Mesendoderm (in vitro differentiated cells): Measurements from ENCODE around the gene WDTC1.

ENCODE experiments used
- DNase-seq: peaks from one replicate; pipeline ENCODE4 v3.0.0; 2013
- H2AK5ac ChIP-seq: 2 replicates; pipeline ENCODE4 v1.6.1; 2013; ENCODE audit warnings: low read length, inconsistent platforms
- H2BK120ac ChIP-seq: 2 replicates; pipeline ENCODE4 v1.6.1; 2013; ENCODE audit warnings: low read depth, mild to moderate bottlenecking, low read length, moderate library complexity, mixed read lengths
- H2BK15ac ChIP-seq: replicated peaks from 2 replicates; pipeline ENCODE4 v1.6.1; 2013; ENCODE audit warnings: low read depth, mild to moderate bottlenecking, moderate library complexity
- H2BK5ac ChIP-seq: 2 replicates; pipeline ENCODE4 v1.6.1; 2013; ENCODE audit warnings: low read length, inconsistent platforms
- H3K18ac ChIP-seq: 2 replicates; pipeline ENCODE4 v1.6.1; 2013; ENCODE audit warnings: mild to moderate bottlenecking, low read length, mixed read lengths
- H3K23ac ChIP-seq: one replicate; pipeline ENCODE4 v1.6.1; 2013; ENCODE audit warnings: low read length
- H3K27ac ChIP-seq: 2 replicates; pipeline ENCODE4 v1.5.1; 2013; ENCODE audit warnings: low read depth, mild to moderate bottlenecking, inconsistent platforms, low read length, moderate library complexity
- H3K27me3 ChIP-seq: 2 replicates; pipeline ENCODE4 v1.6.1; 2013; ENCODE audit warnings: low read length, control low read depth, mild to moderate bottlenecking, inconsistent platforms; ENCODE audit not compliant: insufficient read depth, poor library complexity
- H3K36me3 ChIP-seq: 2 replicates; pipeline ENCODE4 v1.6.1; 2013; ENCODE audit warnings: low read length, inconsistent platforms; ENCODE audit not compliant: control insufficient read depth, insufficient read depth
- H3K4ac ChIP-seq: one replicate; pipeline ENCODE4 v1.6.1; 2013; ENCODE audit warnings: low read depth, mild to moderate bottlenecking, low read length, moderate library complexity
- H3K4me1 ChIP-seq: 2 replicates; pipeline ENCODE4 v1.6.1; 2013; ENCODE audit warnings: low read depth, low read length, inconsistent platforms; ENCODE audit not compliant: control insufficient read depth
- H3K4me2 ChIP-seq: 2 replicates; pipeline ENCODE4 v1.6.1; 2013; ENCODE audit warnings: low read length
- H3K4me3 ChIP-seq: 2 replicates; pipeline ENCODE4 v1.5.1; 2013; ENCODE audit warnings: mild to moderate bottlenecking, low read length
- H3K56ac ChIP-seq: one replicate; pipeline ENCODE4 v1.6.1; 2013; ENCODE audit warnings: low read length
- H3K79me1 ChIP-seq: 2 replicates; pipeline ENCODE4 v1.6.1; 2013; ENCODE audit warnings: low read length, inconsistent platforms
- H3K79me2 ChIP-seq: 2 replicates; pipeline ENCODE4 v1.6.1; 2013; ENCODE audit warnings: mild to moderate bottlenecking, low read length; ENCODE audit not compliant: control insufficient read depth, insufficient read depth
- H3K9ac ChIP-seq: 2 replicates; pipeline ENCODE4 v1.6.1; 2013; ENCODE audit warnings: low read length, inconsistent platforms
- H4K5ac ChIP-seq: one replicate; pipeline ENCODE4 v1.6.1; 2013; ENCODE audit warnings: low read length
- H4K8ac ChIP-seq: one replicate; pipeline ENCODE4 v1.6.1; 2013; ENCODE audit warnings: low read depth, mild to moderate bottlenecking, control low read depth, low read length, moderate library complexity
- whole genome bisulfite sequencing: extraction: QIAGEN DNeasy Blood & Tissue Kit; methylation state at CpG from one replicate; pipeline ENCODE4 v1.1.7; 2013; ENCODE audit warnings: low lambda C conversion rate, missing lambda C conversion rate; ENCODE audit not compliant: insufficient coverage; ENCODE audit errors: extremely low coverage; 5-methylcytosine and 5-hydroxymethylcytosine counted together

The WDTC1 gene

DNA sequence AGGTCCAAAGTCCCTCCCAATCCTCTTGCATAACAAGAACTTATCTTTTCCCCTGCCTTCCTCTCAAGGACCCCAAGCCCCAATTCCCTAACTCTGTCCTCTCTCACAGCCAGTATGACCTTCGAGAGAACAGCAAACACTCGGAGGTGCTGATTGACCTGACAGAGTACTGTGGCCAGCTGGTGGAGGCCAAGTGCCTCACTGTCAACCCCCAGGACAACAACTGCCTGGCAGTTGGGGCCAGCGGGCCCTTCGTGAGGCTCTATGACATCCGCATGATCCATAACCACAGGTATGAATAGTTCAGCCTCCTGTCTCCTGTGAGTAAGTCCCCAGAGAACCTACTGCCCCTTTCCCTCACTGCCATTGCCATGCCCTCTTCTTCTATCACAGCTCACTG, 57.7 kb downstream of the WDTC1 start:
- Histone ChIP-seq H2AK5ac (no peak overlapping the region), H3K9ac (no peak overlapping the region), H3K27me3 (no peaks in the 10 kb centered on the region), H3K36me3 (no peaks in the 10 kb centered on the region), H3K56ac (no peak overlapping the region), H3K4me3 (no peak overlapping the region), H3K79me2 (no peaks in the 10 kb centered on the region), H3K23ac (no peak overlapping the region), H3K4ac (no peak overlapping the region), H3K79me1 (no peaks in the 10 kb centered on the region), H2BK15ac (no peak overlapping the region), H2BK5ac (no peak overlapping the region), H3K4me1 (no peaks in the 10 kb centered on the region), H4K5ac (no peak overlapping the region), H3K4me2 (no peak overlapping the region), H2BK120ac (no peak overlapping the region), H4K8ac (no peak overlapping the region), H3K27ac (no peak overlapping the region), H3K18ac (no peak overlapping the region)
- WGBS = no CpG with 5 or more reads among the region's 5 CpGs
- DNase-seq = no peak

- Histone ChIP-seq H3K4me3 (no peak overlapping the region), H3K27me3 (no peaks in the 10 kb centered on the region), H2BK15ac (no peak overlapping the region), H3K18ac (no peak overlapping the region), H3K79me2 (no peaks in the 10 kb centered on the region), H3K56ac (no peak overlapping the region), H3K4me2 (no peak overlapping the region), H3K4ac (no peak overlapping the region), H2BK120ac (no peak overlapping the region), H3K4me1 (peaks cover 3% of the 10 kb centered on the region), H4K5ac (no peak overlapping the region), H3K9ac (no peak overlapping the region), H2BK5ac (no peak overlapping the region), H3K23ac (no peak overlapping the region), H3K36me3 (no peaks in the 10 kb centered on the region), H3K79me1 (no peaks in the 10 kb centered on the region), H4K8ac (no peak overlapping the region), H3K27ac (no peak overlapping the region), H2AK5ac (no peak overlapping the region)
- no peak for DNase-seq
- no CpG with 5 or more reads among the region's 8 CpGs for WGBS
Measured at GRCh38 chr1:27293915-27294314, 59.5 kb downstream of the WDTC1 start.

DNA sequence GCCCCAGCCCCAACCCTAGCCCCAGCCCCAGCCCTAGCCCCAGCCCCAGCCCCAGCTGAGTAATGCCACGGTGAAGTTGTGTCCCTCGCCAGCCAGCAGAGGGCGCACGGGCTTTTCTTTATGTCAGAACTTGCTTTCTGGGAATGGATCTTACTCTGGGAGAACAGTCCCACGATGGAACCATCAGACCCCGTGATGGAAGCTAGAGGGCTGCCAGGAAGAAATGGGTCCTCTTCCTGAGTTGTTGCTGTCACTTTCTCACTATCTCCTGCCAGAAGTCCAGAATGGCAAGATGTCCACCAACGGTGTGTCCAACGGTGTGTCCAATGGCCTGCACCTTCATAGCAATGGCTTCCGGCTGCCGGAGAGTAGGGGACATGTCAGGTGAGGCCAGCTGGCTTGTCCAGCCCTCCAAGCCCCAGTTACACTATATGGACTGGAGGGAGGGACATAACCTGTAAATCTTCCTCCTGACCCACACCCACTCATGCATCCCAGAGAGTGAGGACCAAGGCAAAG, 62.4 kb downstream of the WDTC1 start:
- no peaks in the 10 kb centered on the region for H3K27me3 ChIP-seq
- H3K27ac ChIP-seq = no peak overlapping the region
- H2BK120ac ChIP-seq = no peak overlapping the region
- H3K36me3 ChIP-seq = no peaks in the 10 kb centered on the region
- H3K79me1 ChIP-seq = no peaks in the 10 kb centered on the region
- peak; percentile 72 for DNase-seq
- no peak overlapping the region for H2BK5ac ChIP-seq
- H3K79me2 ChIP-seq = no peaks in the 10 kb centered on the region
- no peak overlapping the region for H2BK15ac ChIP-seq
- H4K8ac ChIP-seq = no peak overlapping the region
- no peak overlapping the region for H4K5ac ChIP-seq
- no peak overlapping the region for H3K23ac ChIP-seq
- H3K18ac ChIP-seq = no peak overlapping the region
- H3K4ac ChIP-seq = no peak overlapping the region
- WGBS = no CpG with 5 or more reads among the region's 10 CpGs
- H2AK5ac ChIP-seq = no peak overlapping the region
- H3K9ac ChIP-seq = no peak overlapping the region
- no peak overlapping the region for H3K4me3 ChIP-seq
- H3K4me1 ChIP-seq = peaks cover 13% of the 10 kb centered on the region
- H3K56ac ChIP-seq = no peak overlapping the region
- no peak overlapping the region for H3K4me2 ChIP-seq

GRCh38 chr1:27297903-27298302, 63.5 kb downstream of the WDTC1 start:
- Histone ChIP-seq H3K36me3 (no peaks in the 10 kb centered on the region), H3K23ac (no peak overlapping the region), H3K4me3 (no peak overlapping the region), H3K27ac (no peak overlapping the region), H4K8ac (no peak overlapping the region), H4K5ac (no peak overlapping the region), H3K4me1 (peaks cover 13% of the 10 kb centered on the region), H3K18ac (no peak overlapping the region), H3K4ac (no peak overlapping the region), H3K79me2 (no peaks in the 10 kb centered on the region), H3K4me2 (no peak overlapping the region), H3K56ac (no peak overlapping the region), H3K27me3 (no peaks in the 10 kb centered on the region), H2AK5ac (no peak overlapping the region), H3K79me1 (no peaks in the 10 kb centered on the region), H2BK15ac (no peak overlapping the region), H2BK5ac (no peak overlapping the region), H2BK120ac (no peak overlapping the region), H3K9ac (no peak overlapping the region)
- WGBS = no CpG with 5 or more reads among the region's 3 CpGs
- no peak for DNase-seq

GRCh38 chr1:27298632-27299384, 64.4 kb downstream of the WDTC1 start:
- H2BK120ac ChIP-seq = no peak overlapping the region
- H4K8ac ChIP-seq = no peak overlapping the region
- peak overlapping the region; percentile 63 for H3K27ac ChIP-seq
- no peak overlapping the region for H2BK15ac ChIP-seq
- H3K18ac ChIP-seq = peak overlapping the region; percentile 21
- peak overlapping the region; percentile 82 for H2BK5ac ChIP-seq
- H2AK5ac ChIP-seq = peak overlapping the region; percentile 35
- peaks cover 13% of the 10 kb centered on the region for H3K4me1 ChIP-seq
- no peaks in the 10 kb centered on the region for H3K36me3 ChIP-seq
- H3K79me1 ChIP-seq = no peaks in the 10 kb centered on the region
- no peak overlapping the region for H3K4me2 ChIP-seq
- H3K79me2 ChIP-seq = no peaks in the 10 kb centered on the region
- no CpG with 5 or more reads among the region's 8 CpGs for WGBS
- no peak overlapping the region for H3K4me3 ChIP-seq
- H3K4ac ChIP-seq = peak overlapping the region; percentile 1
- H4K5ac ChIP-seq = no peak overlapping the region
- peak overlapping the region; percentile 50 for H3K9ac ChIP-seq
- no peak for DNase-seq
- peak overlapping the region; percentile 97 for H3K23ac ChIP-seq
- H3K56ac ChIP-seq = peak overlapping the region; percentile 45
- H3K27me3 ChIP-seq = no peaks in the 10 kb centered on the region
